Measurements from ENCODE around the gene DLG5. TPM values are rescaled to one million over a fixed set of nuclear protein-coding genes. Genes with fewer than 3 reads are reported as not detected.

DLG5 gene
- total and polyA plus RNA-seq, 10 of the 15 experiments (the other 5 are each of a cell fraction or from before 2014, with no cell fraction given) = 0.18 to 6.6 (median 2.7) TPM

DNA sequence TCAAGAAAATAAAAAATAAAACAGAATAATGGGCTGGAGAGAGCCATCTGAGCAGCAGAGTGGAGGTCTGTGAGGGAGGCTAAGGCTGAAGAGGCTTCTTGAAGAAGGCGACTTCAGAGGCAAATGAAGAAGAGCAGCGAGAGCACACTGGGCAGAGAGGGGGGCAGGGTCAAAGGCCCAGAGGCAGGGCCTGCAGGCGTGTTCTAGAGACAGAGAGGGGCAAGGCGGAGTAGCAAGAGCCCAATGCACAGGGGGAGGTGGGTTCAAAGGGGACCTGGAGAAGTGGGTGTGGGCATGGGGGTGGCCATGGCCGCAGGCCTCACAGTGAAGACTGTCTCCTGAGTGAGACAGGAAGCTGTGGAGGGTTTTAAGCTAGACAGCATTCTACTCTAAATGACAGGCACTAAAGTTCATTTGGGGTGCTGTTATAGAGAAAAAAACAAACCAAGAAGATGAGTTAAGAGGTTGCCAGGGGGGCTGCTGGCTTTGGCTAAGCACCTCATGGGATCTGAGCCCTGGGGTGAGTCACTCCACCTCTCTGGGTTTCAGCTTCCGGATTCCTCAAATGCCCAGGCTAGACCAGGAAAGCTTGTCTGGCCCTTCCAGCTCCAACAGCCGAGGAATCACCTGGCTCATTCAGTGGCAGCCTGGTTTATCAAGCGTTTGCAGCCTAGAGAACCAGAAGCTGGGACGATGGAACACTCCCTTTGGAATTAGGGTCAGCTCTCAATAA, 81.7 kb downstream of the DLG5 start (continued):
- TF ChIP-seq YY1 (IDR thresholded peaks at IDR 0.05; ENCODE audit: low read depth, low read length) = no peak

- peaks cover 3% of the 10 kb centered on the region for H3K4me1 ChIP-seq (ENCODE audit: control insufficient read depth, insufficient read depth, low read length)
- no peak overlapping the region for H3K4me2 ChIP-seq (ENCODE audit: control insufficient read depth, insufficient read depth)
- 80% methylated on average over 7 of the region's 7 CpGs for WGBS (ENCODE audit: insufficient coverage, insufficient replicate concordance, low lambda C conversion rate, missing lambda C conversion rate)
- ChIA-PET SMC1A (ENCODE audit: uncharacterized antibody, unreplicated experiment) (no interaction called here), CTCF (no interaction called here), POLR2A (no interaction called here), RAD21 (ENCODE audit: unreplicated experiment) (no interaction called here)
- peaks cover 0 to 3% of the 10 kb centered on the region in 2 experiments; a peak in 3 of 4 replicates for H3K36me3 ChIP-seq (ENCODE audit: control insufficient read depth in 2 of 2, insufficient read depth in 2 of 2, low read length in 1 of 2)
- H3K9ac ChIP-seq (ENCODE audit: control insufficient read depth, insufficient read depth, low read length) = no peak overlapping the region
- intact Hi-C loops (cut with micrococcal nuclease; ENCODE audit: unreplicated experiment) (no loop called here), in situ Hi-C loops (cut with MboI) (no loop called here)
- no peaks in the 10 kb centered on the region for H4K20me1 ChIP-seq (ENCODE audit: control insufficient read depth, insufficient read depth)
- no peak for DNase-seq (ENCODE audit: low read depth, low spot score)
- no peak for ATAC-seq
- no peak overlapping the region for H2AFZ ChIP-seq (ENCODE audit: control insufficient read depth, low read depth, low read length)
- no peak for FAIRE-seq
- no peaks in the 10 kb centered on the region for H3K79me2 ChIP-seq (ENCODE audit: control insufficient read depth, insufficient read depth, low read length)
- BruUV-seq (replicated peaks) = no TSS peak
- H3K27ac ChIP-seq (ENCODE audit: control insufficient read depth, insufficient read depth) = no peak overlapping the region
- H3K4me3 ChIP-seq = no peak overlapping the region
- H3K27me3 ChIP-seq (replicated peaks in 1 of 2; ENCODE audit: control insufficient read depth in 2 of 2, insufficient read depth in 2 of 2, low read length in 1 of 2) = no peaks in the 10 kb centered on the region
- H3K9me3 ChIP-seq (replicated peaks; ENCODE audit: control insufficient read depth, insufficient read depth, low read length) = no peaks in the 10 kb centered on the region
- TF ChIP-seq FOS (IDR thresholded peaks at IDR 0.05; ENCODE audit: borderline replicate concordance, extremely low read depth, insufficient read length) (no peak), MEF2B (IDR thresholded peaks at IDR 0.05; ENCODE audit: partially characterized antibody, poor library complexity, severe bottlenecking) (no peak), CHD4 (IDR thresholded peaks at IDR 0.05) (no peak), MYC (IDR thresholded peaks at IDR 0.05; ENCODE audit: insufficient read depth, insufficient read length, insufficient replicate concordance, low read length, severe bottlenecking) (no peak), ZBTB4 (CRISPR knock-in tag; IDR thresholded peaks at IDR 0.05) (no peak), KDM1A (IDR thresholded peaks at IDR 0.05; ENCODE audit: borderline replicate concordance) (no peak), PBX3 (IDR thresholded peaks at IDR 0.05; ENCODE audit: insufficient replicate concordance, low read depth, low read length) (no peak)
- TF ChIP-seq, protein P1, sequence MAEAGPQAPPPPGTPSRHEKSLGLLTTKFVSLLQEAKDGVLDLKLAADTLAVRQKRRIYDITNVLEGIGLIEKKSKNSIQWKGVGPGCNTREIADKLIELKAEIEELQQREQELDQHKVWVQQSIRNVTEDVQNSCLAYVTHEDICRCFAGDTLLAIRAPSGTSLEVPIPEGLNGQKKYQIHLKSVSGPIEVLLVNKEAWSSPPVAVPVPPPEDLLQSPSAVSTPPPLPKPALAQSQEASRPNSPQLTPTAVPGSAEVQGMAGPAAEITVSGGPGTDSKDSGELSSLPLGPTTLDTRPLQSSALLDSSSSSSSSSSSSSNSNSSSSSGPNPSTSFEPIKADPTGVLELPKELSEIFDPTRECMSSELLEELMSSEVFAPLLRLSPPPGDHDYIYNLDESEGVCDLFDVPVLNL (IDR thresholded peaks at IDR 0.05; ENCODE audit: low read depth, low read length) = no peak
- TF ChIP-seq, protein P2, sequence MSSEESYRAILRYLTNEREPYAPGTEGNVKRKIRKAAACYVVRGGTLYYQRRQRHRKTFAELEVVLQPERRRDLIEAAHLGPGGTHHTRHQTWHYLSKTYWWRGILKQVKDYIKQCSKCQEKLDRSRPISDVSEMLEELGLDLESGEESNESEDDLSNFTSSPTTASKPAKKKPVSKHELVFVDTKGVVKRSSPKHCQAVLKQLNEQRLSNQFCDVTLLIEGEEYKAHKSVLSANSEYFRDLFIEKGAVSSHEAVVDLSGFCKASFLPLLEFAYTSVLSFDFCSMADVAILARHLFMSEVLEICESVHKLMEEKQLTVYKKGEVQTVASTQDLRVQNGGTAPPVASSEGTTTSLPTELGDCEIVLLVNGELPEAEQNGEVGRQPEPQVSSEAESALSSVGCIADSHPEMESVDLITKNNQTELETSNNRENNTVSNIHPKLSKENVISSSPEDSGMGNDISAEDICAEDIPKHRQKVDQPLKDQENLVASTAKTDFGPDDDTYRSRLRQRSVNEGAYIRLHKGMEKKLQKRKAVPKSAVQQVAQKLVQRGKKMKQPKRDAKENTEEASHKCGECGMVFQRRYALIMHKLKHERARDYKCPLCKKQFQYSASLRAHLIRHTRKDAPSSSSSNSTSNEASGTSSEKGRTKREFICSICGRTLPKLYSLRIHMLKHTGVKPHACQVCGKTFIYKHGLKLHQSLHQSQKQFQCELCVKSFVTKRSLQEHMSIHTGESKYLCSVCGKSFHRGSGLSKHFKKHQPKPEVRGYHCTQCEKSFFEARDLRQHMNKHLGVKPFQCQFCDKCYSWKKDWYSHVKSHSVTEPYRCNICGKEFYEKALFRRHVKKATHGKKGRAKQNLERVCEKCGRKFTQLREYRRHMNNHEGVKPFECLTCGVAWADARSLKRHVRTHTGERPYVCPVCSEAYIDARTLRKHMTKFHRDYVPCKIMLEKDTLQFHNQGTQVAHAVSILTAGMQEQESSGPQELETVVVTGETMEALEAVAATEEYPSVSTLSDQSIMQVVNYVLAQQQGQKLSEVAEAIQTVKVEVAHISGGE (CRISPR knock-in tag; IDR thresholded peaks at IDR 0.05) = no peak
These were observed 82.4 kb downstream of the DLG5 start for GRCh38 chr10:77844177-77844576.
